Sigmoid colon (tissue), 7 donors: Measurements from ENCODE around the gene CLBA1. TPM values are rescaled to one million over a fixed set of nuclear protein-coding genes. Genes with fewer than 3 reads are reported as not detected.

ENCODE experiments used
- DNase-seq: peaks from one replicate; pipeline ENCODE4 v3.0.0-alpha.2; 2019
- H3K27ac ChIP-seq, 4 donors: fragments of 200-600 bp; sonication (generic); one replicate each; pipeline ENCODE4 v1.5.1; 2016 to 2019; ENCODE audit warnings: mild to moderate bottlenecking in 1 of 4
- H3K27me3 ChIP-seq, 3 donors: fragments of 200-600 bp; sonication (generic); one replicate each; pipeline ENCODE4 v1.5.1; 2019; ENCODE audit warnings: mild to moderate bottlenecking in 1 of 3
- H3K36me3 ChIP-seq, 4 donors: fragments of 200-600 bp; sonication (generic); one replicate each; pipeline ENCODE4 v1.5.1; 2016 to 2019
- H3K4me1 ChIP-seq, 4 donors: fragments of 200-600 bp; sonication (generic); one replicate each; pipeline ENCODE4 v1.5.1; 2017 to 2019
- H3K4me3 ChIP-seq, 4 donors: fragments of 200-600 bp; sonication (generic); one replicate each; pipeline ENCODE4 v1.5.1; 2017 to 2019; ENCODE audit warnings: mild to moderate bottlenecking in 2 of 4, moderate library complexity in 1 of 4
- H3K9me3 ChIP-seq, 4 donors: fragments of 200-600 bp in 3 of 4; sonication (generic) in 3 of 4; one replicate each; pipeline versions ENCODE4 v1.5.1 to v1.6.1; 2013 to 2019
- CTCF ChIP-seq, 4 experiments: fragments of 450-650 bp in 3 of 4; fragments of 200-600 bp in 1 of 4; IDR thresholded peaks; one replicate each; pipeline ENCODE4 v1.5.1; 2016 to 2019; ENCODE audit warnings: antibody characterized with exemption in 4 of 4, mild to moderate bottlenecking in 3 of 4, moderate library complexity in 2 of 4
- EP300 ChIP-seq, 4 donors: sonication (generic); formaldehyde crosslinking; IDR thresholded peaks; one replicate each; pipeline ENCODE4 v1.6.1; 2017; ENCODE audit warnings: antibody characterized with exemption in 4 of 4
- POLR2A ChIP-seq, 2 donors: fragments of 450-650 bp; IDR thresholded peaks; one replicate each; pipeline ENCODE4 v1.6.1; 2016; ENCODE audit warnings: antibody characterized with exemption in 2 of 2, mild to moderate bottlenecking in 2 of 2, moderate library complexity in 2 of 2
- POLR2AphosphoS5 ChIP-seq, 4 donors: sonication (generic); formaldehyde crosslinking; IDR thresholded peaks; one replicate each; pipeline ENCODE4 v1.6.1; 2017; ENCODE audit warnings: antibody characterized with exemption in 4 of 4
- WGBS, 2 donors: extraction: QIAGEN DNeasy Blood & Tissue Kit; methylation state at CpG; one replicate each; pipeline ENCODE4 v1.1.7; 2013; 5-methylcytosine and 5-hydroxymethylcytosine counted together
- intact Hi-C: fragments of 100-400 bp; cut with DNase I; formaldehyde crosslinking; loops from one replicate; pipeline ENCODE4 v1.15.1; 2023
- polyA plus RNA-seq, 3 donors: library from polyadenylated mRNA; stranded (reverse); fragments of 200-250 nt; gene quantifications; one replicate each; pipeline ENCODE4 v1.2.3, GENCODE V29; 2013
- total RNA-seq, 4 donors: library from RNA; depleted of rRNA; stranded (reverse); fragments of >200 nt; gene quantifications; one replicate each; pipeline ENCODE4 v1.1.0, GENCODE V29; 2016
- donor health status: healthy with polysubstance abuse.
- donor health status: Bipolar disorder and iron deficiency.
- donor health status: healthy.

Gene CLBA1
- total and polyA plus RNA-seq, 7 donors = 2.8 to 8.4 (median 3.3) TPM

GRCh38 chr14:104972301-104973134 lies 13.1 kb upstream of the CLBA1 start:
- H3K27ac ChIP-seq = peak overlapping the region; percentile 90 to 97 (median 96)
- intact Hi-C loops = no loop called here
- WGBS, 2 donors = 20 to 65% methylated on average over 28 of the region's 28 CpGs
- peaks cover 0 to 100% (median 96%) of the 10 kb centered on the region in 4 donors for H3K4me1 ChIP-seq
- peak; percentile 93 for DNase-seq
- TF ChIP-seq CTCF (IDR thresholded peaks at IDR 0.05) (peak in 2 of 4 experiments; percentile 14 to 21), POLR2A (IDR thresholded peaks at IDR 0.05) (no peak), POLR2AphosphoS5 (IDR thresholded peaks at IDR 0.05) (peak; percentile 32 to 66 (median 34)), EP300 (IDR thresholded peaks at IDR 0.05) (no peak)
- H3K27me3 ChIP-seq = no peaks in the 10 kb centered on the region
- H3K4me3 ChIP-seq = no peak overlapping the region
- H3K9me3 ChIP-seq = no peaks in the 10 kb centered on the region
- H3K36me3 ChIP-seq = no peaks in the 10 kb centered on the region

- no peak overlapping the region for H3K4me3 ChIP-seq
- no peaks in the 10 kb centered on the region for H3K27me3 ChIP-seq
- intact Hi-C loops = no loop called here
- no peaks in the 10 kb centered on the region for H3K36me3 ChIP-seq
- WGBS, 2 donors = 28 to 59% methylated on average over 12 of the region's 12 CpGs
- no peaks in the 10 kb centered on the region for H3K9me3 ChIP-seq
- TF ChIP-seq CTCF (IDR thresholded peaks at IDR 0.05) (no peak), POLR2AphosphoS5 (IDR thresholded peaks at IDR 0.05) (peak in 3 of 4 donors; percentile 24 to 80 (median 68))
- H3K4me1 ChIP-seq = peaks cover 0 to 100% (median 97%) of the 10 kb centered on the region in 4 donors
- DNase-seq = peak; percentile 97
- H3K27ac ChIP-seq = peak overlapping the region; percentile 90 to 97 (median 96)
Observed at GRCh38 chr14:104973135-104973384, 12.5 kb upstream of the CLBA1 start.

- Histone ChIP-seq H3K4me3 (peak overlapping the region in 2 of 4 donors; percentile 5 to 29), H3K9me3 (no peaks in the 10 kb centered on the region), H3K27ac (peak overlapping the region; percentile 90 to 97 (median 96)), H3K27me3 (no peaks in the 10 kb centered on the region), H3K36me3 (no peaks in the 10 kb centered on the region), H3K4me1 (peaks cover 0 to 98% (median 95%) of the 10 kb centered on the region in 4 donors)
- WGBS, 2 donors = 31 to 62% methylated on average over 23 of the region's 23 CpGs
- intact Hi-C loops = loop anchor here (2.0 kb wide), 1 partner anchor 77 kb away; no protein-coding TSS in a partner anchor
- TF ChIP-seq EP300 (IDR thresholded peaks at IDR 0.05) (peak in 1 of 4 donors; percentile 33), POLR2AphosphoS5 (IDR thresholded peaks at IDR 0.05) (peak; percentile 3 to 57 (median 38)), POLR2A (IDR thresholded peaks at IDR 0.05) (no peak), CTCF (IDR thresholded peaks at IDR 0.05) (no peak)
- peak; percentile 93 for DNase-seq
Observed at GRCh38 chr14:104973385-104974145, 12.0 kb upstream of the CLBA1 start.

DNA sequence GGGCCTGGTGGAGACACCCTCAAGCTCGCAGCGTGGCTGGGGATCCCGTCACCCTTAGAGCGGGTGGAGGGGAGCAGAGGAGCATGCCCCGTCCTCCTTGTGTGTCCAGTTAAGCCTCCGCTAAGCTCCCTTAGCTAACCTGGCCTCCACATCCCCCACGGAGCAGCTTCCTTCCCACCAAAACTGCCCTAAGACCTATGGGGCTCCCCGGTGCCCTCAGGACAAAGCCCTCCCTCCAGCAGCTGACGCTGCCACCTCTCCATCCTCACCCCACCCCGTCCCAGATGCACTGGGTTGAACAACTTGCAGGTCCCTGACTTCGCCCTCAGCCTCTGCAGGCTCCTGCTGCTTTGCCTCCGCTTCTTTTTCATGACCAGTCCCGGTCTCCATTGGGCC lies 11.4 kb upstream of the CLBA1 start:
- H3K27ac ChIP-seq = peak overlapping the region; percentile 90 to 97 (median 96)
- H3K4me1 ChIP-seq = peaks cover 0 to 98% (median 95%) of the 10 kb centered on the region in 4 donors
- no peaks in the 10 kb centered on the region for H3K36me3 ChIP-seq
- no peak for DNase-seq
- H3K27me3 ChIP-seq = no peaks in the 10 kb centered on the region
- TF ChIP-seq EP300 (IDR thresholded peaks at IDR 0.05) (no peak), POLR2AphosphoS5 (IDR thresholded peaks at IDR 0.05) (no peak), CTCF (IDR thresholded peaks at IDR 0.05) (no peak), POLR2A (IDR thresholded peaks at IDR 0.05) (no peak)
- 74 to 78% methylated on average over 13 of the region's 13 CpGs for WGBS, 2 donors
- no peaks in the 10 kb centered on the region for H3K9me3 ChIP-seq
- intact Hi-C loops = loop anchor here (2.0 kb wide), 1 partner anchor 77 kb away; no protein-coding TSS in a partner anchor
- H3K4me3 ChIP-seq = peak overlapping the region in 2 of 4 donors; percentile 5 to 29
